Activated CD8-positive, alpha-beta memory T cell treated with anti-CD3 and anti-CD28 coated beads for 1 hour (primary cell): ENCODE measurements around the gene LIMS1.
"Not testable (repeated sequence)": the region's sequence is repeated elsewhere in the genome, so short reads cannot be mapped to it uniquely, and the experiment has no call there.

Experiments used
- DNase-seq, 2 donors: peaks; one replicate each; pipeline ENCODE4 v3.0.0-alpha.2; 2020; ENCODE audit warnings: low read depth in 1 of 2; ENCODE audit errors: extremely low read depth in 1 of 2

Gene LIMS1

DNA sequence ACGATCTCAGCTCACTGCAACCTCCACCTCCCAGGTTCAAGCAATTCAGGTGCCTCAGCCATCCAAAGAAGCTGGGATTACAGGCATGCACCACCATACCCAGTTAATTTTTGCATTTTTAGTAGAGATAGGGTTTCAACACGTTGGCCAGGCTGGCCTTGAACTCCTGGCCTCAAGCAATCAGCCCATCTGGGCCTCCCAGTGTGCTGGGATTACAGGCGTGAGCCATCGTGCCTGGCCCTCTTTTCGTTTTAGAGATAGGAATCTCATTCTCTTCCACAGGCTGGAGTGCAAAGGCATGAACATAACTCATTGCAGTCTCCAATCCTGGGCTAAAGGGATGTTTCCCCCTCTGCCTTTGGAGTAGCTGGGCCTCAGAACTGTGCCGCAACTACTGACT is 182.7 kb downstream of the LIMS1 start:
- DNase-seq = not testable (repeated sequence)

GRCh38 chr2:108719149-108720044 is 185.1 kb downstream of the LIMS1 start, which contains the start of gene RANBP2:
Gene RANBP2 (plus strand): TSS chr2:108719482. CDS start chr2:108719607, 125 bp downstream.
- peak; percentile 88 to 90 for DNase-seq

- DNase-seq = not testable (repeated sequence)
Observed at GRCh38 chr2:108726048-108726447, 191.8 kb downstream of the LIMS1 start.

- not testable (repeated sequence) for DNase-seq
Observed at GRCh38 chr2:108734656-108735055, 200.4 kb downstream of the LIMS1 start.
